Measurements from ENCODE around the gene CAPZA1. TPM values are rescaled to one million over a fixed set of nuclear protein-coding genes. Genes with fewer than 3 reads are reported as not detected.
A peak's percentile ranks its signal among the peaks of the same experiment; 100 is the strongest.

Gene CAPZA1
- total and polyA plus RNA-seq, 2 donors (not counting 3 experiments of a cell fraction or from before 2014, with no cell fraction given): 77.1 to 183 TPM

- Histone ChIP-seq H3K79me2 (ENCODE audit: control insufficient read depth, insufficient read depth, low read length) (peaks cover 48% of the 10 kb centered on the region), H2AFZ (ENCODE audit: low read depth, low read length) (no peak overlapping the region), H3K27ac (ENCODE audit: insufficient read depth, low read depth, low read length) (peak overlapping the region; percentile 88), H3K4me3 (replicated peaks in 1 of 3; ENCODE audit: insufficient read depth in 1 of 3, low read depth in 1 of 3, low read length in 3 of 3) (no peak overlapping the region), H3K9me3 (replicated peaks; ENCODE audit: control insufficient read depth, insufficient read depth, low read length) (no peaks in the 10 kb centered on the region), H3K9ac (replicated peaks; ENCODE audit: extremely low read depth, insufficient read depth, low read length) (no peak overlapping the region), H3K9me1 (replicated peaks; ENCODE audit: control insufficient read depth, extremely low read depth, insufficient read depth, low read length) (no peaks in the 10 kb centered on the region), H3K4me2 (ENCODE audit: insufficient read depth, low read length) (peak overlapping the region; percentile 83), H3K36me3 (ENCODE audit: control insufficient read depth in 2 of 2, extremely low read depth in 1 of 2, insufficient read depth in 2 of 2, low read length in 2 of 2) (peaks cover 12 to 14% of the 10 kb centered on the region in 2 experiments), H4K20me1 (replicated peaks; ENCODE audit: control insufficient read depth, extremely low read depth, insufficient read depth, low read length) (no peaks in the 10 kb centered on the region), H3K27me3 (ENCODE audit: control insufficient read depth in 2 of 2, insufficient read depth in 2 of 2, low read length in 2 of 2) (no peaks in the 10 kb centered on the region), H3K4me1 (ENCODE audit: control insufficient read depth, extremely low read depth, insufficient read depth, low read length) (peaks cover 73% of the 10 kb centered on the region)
- intact Hi-C loops (cut with micrococcal nuclease): loop anchor here (2.0 kb wide), 1 partner anchor 159 kb away; no protein-coding TSS in a partner anchor
- BruUV-seq (replicated peaks): no TSS peak
- DNase-seq (ENCODE audit: low read depth, low spot score) (no peak), FAIRE-seq (no peak)
- dilution Hi-C loops (cut with MboI; ENCODE audit: extremely low pct_ligation_motif_present, low sequenced_read_pairs): no loop called here
- TF ChIP-seq EZH2 (IDR thresholded peaks at IDR 0.05; ENCODE audit: borderline replicate concordance, low read depth, low read length, severe bottlenecking) (no peak), FOS (IDR thresholded peaks at IDR 0.05; ENCODE audit: borderline replicate concordance, insufficient read depth, low read length) (no peak), POLR2AphosphoS5 (IDR thresholded peaks at IDR 0.05; ENCODE audit: insufficient read depth, low read depth, low read length) (peak; percentile 20)
- CTCF ChIA-PET: interaction anchor here (0.9 to 2.5 kb wide), 7 partner anchors 12 to 405 kb away, joined by 3 to 15 read pairs (median 4); partner anchors contain the start of genes MOV10 and PPM1J
- POLR2A ChIA-PET: interaction anchor here (0.6 to 2.2 kb wide), 2 partner anchors 29 to 161 kb away, joined by 3 to 19 read pairs; partner anchors contain the start of gene MOV10
Measured at GRCh38 chr1:112703706-112704105, 84.1 kb downstream of the CAPZA1 start.

GRCh38 chr1:112704391-112704933 lies 84.8 kb downstream of the CAPZA1 start:
- Histone ChIP-seq H3K27ac (ENCODE audit: insufficient read depth, low read depth, low read length) (peak overlapping the region; percentile 88), H3K4me1 (ENCODE audit: control insufficient read depth, extremely low read depth, insufficient read depth, low read length) (peaks cover 67% of the 10 kb centered on the region), H3K79me2 (ENCODE audit: control insufficient read depth, insufficient read depth, low read length) (peaks cover 48% of the 10 kb centered on the region), H3K9me3 (replicated peaks; ENCODE audit: control insufficient read depth, insufficient read depth, low read length) (no peaks in the 10 kb centered on the region), H4K20me1 (replicated peaks; ENCODE audit: control insufficient read depth, extremely low read depth, insufficient read depth, low read length) (no peaks in the 10 kb centered on the region), H3K9ac (replicated peaks; ENCODE audit: extremely low read depth, insufficient read depth, low read length) (peak overlapping the region; percentile 58), H3K36me3 (ENCODE audit: control insufficient read depth in 2 of 2, extremely low read depth in 1 of 2, insufficient read depth in 2 of 2, low read length in 2 of 2) (peaks cover 12 to 14% of the 10 kb centered on the region in 2 experiments), H3K4me2 (ENCODE audit: insufficient read depth, low read length) (peak overlapping the region; percentile 83), H3K9me1 (replicated peaks; ENCODE audit: control insufficient read depth, extremely low read depth, insufficient read depth, low read length) (no peaks in the 10 kb centered on the region), H3K4me3 (replicated peaks in 1 of 3; ENCODE audit: insufficient read depth in 1 of 3, low read depth in 1 of 3, low read length in 3 of 3) (peak overlapping the region in 2 of 3 experiments; percentile 81 to 89), H2AFZ (ENCODE audit: low read depth, low read length) (no peak overlapping the region), H3K27me3 (ENCODE audit: control insufficient read depth in 2 of 2, insufficient read depth in 2 of 2, low read length in 2 of 2) (no peaks in the 10 kb centered on the region)
- CTCF ChIA-PET: interaction anchor here (0.7 to 2.5 kb wide), 11 partner anchors 11 to 406 kb away, joined by 3 to 15 read pairs (median 4); partner anchors contain the start of genes LRIG2, MOV10 and PPM1J
- POLR2A ChIA-PET: interaction anchor here (0.6 to 2.2 kb wide), 7 partner anchors 11 to 1099 kb away, joined by 3 to 19 read pairs (median 4); partner anchors contain the start of genes MOV10 and PPM1J
- no peak for TF ChIP-seq MAX (IDR thresholded peaks at IDR 0.05; ENCODE audit: insufficient read depth, insufficient read length)
- no peak for TF ChIP-seq MYC (IDR thresholded peaks at IDR 0.05; ENCODE audit: low read depth, low read length)
- no peak for TF ChIP-seq POLR2A (IDR thresholded peaks at IDR 0.05; ENCODE audit: low read depth, low read length)
- no peak for TF ChIP-seq FOS (IDR thresholded peaks at IDR 0.05; ENCODE audit: borderline replicate concordance, insufficient read depth, low read length)
- TF ChIP-seq EZH2 (IDR thresholded peaks at IDR 0.05; ENCODE audit: borderline replicate concordance, low read depth, low read length, severe bottlenecking): no peak
- no peak for TF ChIP-seq POLR2AphosphoS5 (IDR thresholded peaks at IDR 0.05; ENCODE audit: insufficient read depth, low read depth, low read length)
- TF ChIP-seq GATA2 (IDR thresholded peaks at IDR 0.05; ENCODE audit: insufficient read depth, insufficient read length, low read depth, low read length): no peak
- no peak for TF ChIP-seq JUN (IDR thresholded peaks at IDR 0.05; ENCODE audit: borderline replicate concordance, insufficient read depth, insufficient read length, low read depth)
- TF ChIP-seq CTCF (IDR thresholded peaks at IDR 0.05; ENCODE audit: extremely low read depth in 1 of 2, insufficient read depth in 1 of 2, low read depth in 1 of 2, low read length in 2 of 2): no peak
- no peak for FAIRE-seq
- no peak for DNase-seq (ENCODE audit: low read depth, low spot score)
- dilution Hi-C loops (cut with MboI; ENCODE audit: extremely low pct_ligation_motif_present, low sequenced_read_pairs): no loop called here
- BruUV-seq (replicated peaks): TSS peak; percentile 14
- intact Hi-C loops (cut with micrococcal nuclease): loop anchor here (2.0 kb wide), 1 partner anchor 160 kb away; no protein-coding TSS in a partner anchor

Measured in endothelial cell of umbilical vein (primary cell).